ENCODE data around the gene ITPR1.

Gene ITPR1

DNA sequence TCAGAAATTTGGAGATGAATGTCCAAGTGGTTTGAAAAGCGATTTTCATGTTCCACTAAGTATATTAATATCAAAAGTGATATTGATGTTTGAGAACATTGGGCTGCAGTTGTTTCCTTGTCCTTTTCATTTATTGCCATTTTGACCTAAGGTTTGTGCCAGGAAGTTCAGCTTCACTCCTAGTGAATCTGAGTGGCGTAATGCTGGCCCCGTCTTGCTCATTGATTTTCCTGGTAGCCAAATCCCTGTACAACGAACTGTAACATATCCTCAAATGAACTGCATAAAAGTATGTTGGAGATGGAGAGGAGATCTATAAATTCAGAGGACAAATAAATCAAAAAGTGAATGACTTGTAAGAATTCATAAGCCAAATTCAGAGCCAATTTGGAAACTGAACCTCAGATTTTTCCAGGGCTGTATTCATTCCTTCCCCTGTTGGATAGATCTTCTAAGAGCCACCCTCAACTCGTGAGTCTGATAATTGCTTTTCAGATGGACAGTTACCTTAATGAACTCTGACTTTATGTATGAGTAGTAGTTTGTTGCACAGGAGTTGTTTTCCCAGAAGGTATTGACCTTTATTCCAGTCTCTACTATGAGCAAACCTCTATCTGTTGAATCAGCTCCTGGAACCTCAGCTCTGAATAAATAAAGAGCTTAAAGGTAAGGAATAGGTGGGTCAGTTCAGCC, 72.8 kb downstream of the ITPR1 start:
- no peak for DNase-seq

DNA sequence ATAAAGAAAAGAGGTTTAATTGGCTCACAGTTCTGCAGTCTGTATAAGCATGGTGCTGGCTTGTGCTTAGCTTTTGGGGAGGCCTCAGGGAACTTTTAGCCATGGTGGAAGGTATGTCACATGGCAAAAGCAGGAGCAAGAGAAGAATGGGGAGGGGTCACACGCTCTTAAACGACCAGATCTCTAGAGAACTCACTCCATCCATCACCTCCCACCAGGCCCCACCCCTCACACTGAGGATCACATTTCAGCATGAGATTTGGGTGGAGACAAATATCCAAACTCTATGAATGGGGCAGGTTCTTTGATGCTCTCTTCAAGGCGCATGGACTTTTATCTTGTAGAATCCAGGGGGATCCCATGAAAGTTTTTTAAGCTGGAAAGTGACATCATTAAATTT, 75.7 kb downstream of the ITPR1 start:
- no peak for DNase-seq

DNA sequence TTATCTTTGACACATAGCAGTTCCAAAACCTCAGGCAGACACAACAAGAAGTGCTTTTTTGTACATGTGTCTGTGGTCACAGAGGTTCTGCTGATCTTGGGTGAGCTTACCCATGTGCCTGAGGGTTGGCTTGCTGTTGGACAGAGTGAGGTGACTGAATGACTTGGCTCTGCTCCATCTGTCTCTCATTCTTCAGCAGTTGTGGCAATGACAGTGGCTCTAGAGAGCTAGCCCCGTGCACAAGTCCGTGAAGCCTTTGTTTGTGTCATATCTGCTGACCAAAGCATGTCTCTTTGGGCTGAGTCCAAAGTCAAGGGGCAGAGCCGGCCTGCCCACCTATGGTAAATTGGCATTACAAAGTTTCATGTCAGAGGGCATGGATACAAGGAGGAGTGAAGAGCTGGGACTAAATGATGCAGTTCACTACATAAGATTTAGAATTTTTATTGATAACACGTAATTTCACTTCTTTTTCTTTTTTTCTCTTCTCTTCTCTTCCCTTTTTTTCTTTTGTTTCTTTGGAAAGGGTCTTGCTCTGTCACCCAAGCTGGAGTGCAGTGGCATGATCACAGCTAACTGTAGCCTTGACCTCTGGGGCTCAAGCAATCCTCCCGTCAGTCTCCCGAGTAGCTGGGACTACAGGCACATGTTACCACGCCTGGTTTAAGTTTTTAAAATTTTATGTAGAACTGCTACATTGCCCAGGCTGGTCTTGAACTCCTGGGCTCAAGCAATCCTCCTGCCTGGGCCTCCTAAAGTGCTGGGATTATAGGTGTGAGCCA, 77.9 kb downstream of the ITPR1 start:
- DNase-seq, result peak in 2 of 56 donors; percentile 10 to 24

GRCh38 chr3:4571690-4572334, 78.7 kb downstream of the ITPR1 start:
- no peak for DNase-seq

GRCh38 chr3:4573153-4573552, 80.0 kb downstream of the ITPR1 start:
- no peak for DNase-seq

GRCh38 chr3:4574426-4574965, 81.3 kb downstream of the ITPR1 start:
- no peak for DNase-seq

- no peak for DNase-seq
Observed at GRCh38 chr3:4575381-4575780, 82.2 kb downstream of the ITPR1 start.

- no peak for DNase-seq
Observed at GRCh38 chr3:4577721-4578120, 84.6 kb downstream of the ITPR1 start.

DNA sequence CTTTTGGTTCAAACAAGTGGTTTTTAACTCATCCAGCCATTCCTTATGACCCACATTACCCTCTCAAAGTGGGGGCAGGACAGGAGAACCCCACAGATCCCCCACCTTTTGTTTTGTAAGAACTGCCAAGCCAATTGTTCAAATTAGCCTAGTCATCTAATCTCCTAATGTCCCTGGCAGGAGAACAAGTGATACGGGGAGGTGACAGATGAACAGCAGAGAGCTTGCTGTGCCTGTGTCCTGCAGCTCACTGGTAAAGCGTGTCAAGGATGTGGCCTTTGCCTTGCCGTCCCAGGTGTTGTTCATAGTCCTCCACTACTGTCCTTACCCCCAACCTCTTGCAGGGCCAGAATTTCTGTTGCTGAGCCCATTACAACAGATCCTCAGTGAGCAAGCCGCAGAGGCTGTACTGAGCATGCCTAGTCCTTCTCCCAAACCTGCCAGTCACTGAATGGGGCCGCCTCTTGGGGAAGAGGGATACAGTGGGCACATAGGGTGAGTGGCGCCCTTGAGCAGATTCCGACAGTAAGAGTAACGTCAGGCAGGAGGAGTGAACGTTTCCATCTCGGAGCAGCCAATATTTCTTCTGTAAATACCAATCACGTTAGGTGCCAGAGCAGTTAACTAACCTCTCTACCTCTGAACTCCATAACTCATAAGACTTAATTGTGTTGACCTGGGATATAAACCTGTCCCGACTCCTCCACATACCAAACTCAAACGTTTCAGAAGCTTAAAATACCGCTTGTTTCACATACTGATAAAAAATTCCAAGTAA, 87.4 kb downstream of the ITPR1 start:
- DNase-seq, result no peak

DNA sequence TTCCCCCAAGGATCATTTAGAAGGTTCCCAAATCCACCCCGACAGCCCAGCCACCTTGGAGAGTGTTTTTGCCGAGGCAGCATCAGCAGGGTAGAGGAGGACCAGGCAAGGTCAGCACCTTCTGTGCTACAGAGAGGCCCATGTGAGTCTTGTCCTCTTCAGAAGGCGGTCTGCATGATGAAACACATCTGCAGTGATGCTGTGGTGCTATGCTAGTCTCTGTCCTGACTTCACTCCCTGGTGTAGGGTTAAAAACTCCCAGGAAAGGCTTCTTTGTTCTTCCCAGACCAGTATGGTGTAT, 87.9 kb downstream of the ITPR1 start:
- no peak for DNase-seq

DNA sequence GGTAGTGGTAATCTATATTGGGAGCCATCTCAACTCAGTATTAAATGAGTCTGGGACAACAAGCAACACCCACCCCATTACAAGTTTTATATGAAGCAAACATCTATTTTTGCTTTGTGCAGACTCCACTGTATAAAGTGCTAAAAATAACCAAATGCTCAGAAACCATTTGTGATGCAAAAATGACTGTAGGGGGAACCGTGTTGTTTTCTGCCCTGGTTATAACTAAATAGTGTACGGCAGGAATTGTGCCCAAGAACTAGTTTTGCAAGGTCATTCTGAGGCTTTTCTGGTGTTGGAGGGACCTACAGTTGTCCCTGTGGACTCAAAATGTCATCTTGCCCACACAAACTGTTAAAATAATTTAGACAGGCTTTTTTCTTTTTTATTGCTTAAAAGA, 88.3 kb downstream of the ITPR1 start:
- no peak for DNase-seq

DNA sequence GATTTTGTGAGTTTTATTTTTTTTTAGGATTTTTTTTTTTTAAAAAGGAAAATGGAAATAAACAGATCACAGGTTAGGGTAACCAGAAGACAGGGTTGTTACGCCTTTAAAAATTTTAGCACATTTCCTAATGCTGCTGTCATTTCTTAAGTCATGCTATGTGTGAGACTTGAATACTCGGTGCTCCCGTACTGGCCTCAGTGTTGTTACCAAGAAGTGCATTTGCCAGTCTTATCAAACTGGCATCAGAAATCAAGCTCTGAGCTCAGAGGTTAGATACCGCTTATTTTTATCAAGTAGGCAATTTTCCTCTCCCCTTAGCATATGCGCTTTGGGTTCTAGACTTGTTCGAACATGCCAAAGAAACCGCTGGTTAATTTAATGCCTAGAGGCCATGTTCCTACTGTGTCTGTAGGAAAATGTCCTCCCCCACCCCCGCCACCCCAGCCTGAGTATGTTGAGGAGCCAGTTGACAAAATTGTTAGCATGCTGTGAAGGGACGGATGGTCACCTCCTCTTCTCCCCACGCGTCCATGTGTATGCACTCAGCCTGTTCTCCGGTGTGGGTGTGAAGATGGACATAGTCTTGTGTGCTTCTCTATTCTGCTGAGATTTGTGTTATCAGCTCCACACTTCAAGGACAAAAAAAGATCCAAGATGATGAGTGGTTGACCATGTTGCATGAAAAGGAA, 88.9 kb downstream of the ITPR1 start:
- DNase-seq, result no peak

GRCh38 chr3:4582624-4583023, 89.5 kb downstream of the ITPR1 start:
- DNase-seq, result no peak

DNA sequence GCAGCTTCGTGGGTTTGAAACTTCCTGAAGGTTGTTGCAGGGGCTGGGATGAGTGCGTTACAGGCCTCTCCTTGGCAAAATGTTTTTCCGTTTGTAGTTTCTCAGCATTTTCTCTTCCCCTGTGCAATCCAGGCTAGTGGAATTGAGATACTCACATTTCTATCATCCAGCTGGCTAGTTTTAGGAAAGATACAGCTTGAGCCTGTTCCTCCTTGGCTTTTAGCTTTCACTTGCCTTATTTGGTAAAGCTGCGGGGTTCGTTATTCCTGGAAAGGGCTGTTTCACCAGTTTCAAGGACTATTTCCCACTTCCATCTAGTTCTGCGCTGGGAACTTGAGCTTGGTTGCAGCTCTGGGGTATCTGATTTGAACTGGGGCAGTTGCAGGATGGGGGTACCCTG, 90.3 kb downstream of the ITPR1 start:
- DNase-seq, result no peak

GRCh38 chr3:4584456-4585249, 91.5 kb downstream of the ITPR1 start:
- DNase-seq, result peak in 3 of 56 donors; percentile 3 to 11 (median 11)

DNA sequence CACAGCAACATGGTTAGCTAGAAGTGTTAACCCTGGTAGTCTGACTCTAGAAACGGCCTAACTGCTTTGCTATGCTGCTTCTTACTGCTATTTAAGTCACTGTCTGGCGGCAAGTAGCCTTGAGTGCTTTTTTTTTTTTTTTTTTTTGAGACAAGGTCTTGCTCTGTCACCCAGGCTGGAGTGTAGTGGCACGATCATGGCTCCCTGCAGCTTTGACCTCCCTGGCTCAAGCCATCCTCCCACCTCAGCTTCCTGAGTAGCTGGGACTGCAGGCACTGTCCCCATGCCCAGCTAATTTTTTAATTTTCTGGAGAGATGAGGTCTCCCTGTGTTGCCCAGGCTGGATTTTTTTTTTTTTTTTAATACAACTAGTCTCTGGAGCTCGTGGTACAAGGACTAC, 93.2 kb downstream of the ITPR1 start:
- DNase-seq, result no peak

- DNase-seq, result no peak
Observed at GRCh38 chr3:4587061-4587837, 94.1 kb downstream of the ITPR1 start.

- DNase-seq, result no peak
Observed at GRCh38 chr3:4587838-4588105, 94.6 kb downstream of the ITPR1 start.

- no peak for DNase-seq
Observed at GRCh38 chr3:4588466-4588865, 95.3 kb downstream of the ITPR1 start.
